Hematopoietic multipotent progenitor cell treated with erythropoietin and hydrocortisone succinate and interleukin-3 and kit ligand, for 8 days (in vitro differentiated cells): Measurements from ENCODE around the gene NEK11.
A peak's percentile ranks its signal among the peaks of the same experiment; 100 is the strongest.

Experiments
- DNase-seq: peaks from one replicate; pipeline ENCODE4 v3.0.0-alpha.2; 2015

NEK11 gene

GRCh38 chr3:131141770-131142169 lies 115.1 kb downstream of the NEK11 start:
- no peak for DNase-seq

DNA sequence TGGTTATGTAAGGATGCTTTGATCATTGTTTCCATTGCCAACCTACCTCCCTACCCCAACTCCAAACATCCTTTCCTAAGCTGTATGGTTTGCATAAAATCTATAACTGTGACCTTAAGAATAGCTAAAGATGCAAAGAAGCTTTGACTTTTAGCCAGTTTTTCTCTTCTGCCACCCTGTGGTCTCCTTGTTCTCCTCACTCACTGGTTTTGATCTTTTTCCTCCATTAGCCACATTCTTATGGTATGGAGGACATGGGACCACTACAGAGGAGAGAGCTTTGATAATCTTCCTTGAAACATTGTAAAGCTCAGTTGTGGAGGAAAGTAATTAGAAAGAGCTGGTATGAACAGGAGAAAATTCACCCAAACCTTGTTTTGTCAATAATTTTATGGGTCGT lies 115.9 kb downstream of the NEK11 start:
- DNase-seq: peak; percentile 2

- no peak for DNase-seq
These were observed 117.1 kb downstream of the NEK11 start for GRCh38 chr3:131143802-131144201.

- DNase-seq: no peak
These were observed 120.9 kb downstream of the NEK11 start for GRCh38 chr3:131147534-131147933.

GRCh38 chr3:131158434-131158833 lies 131.8 kb downstream of the NEK11 start:
- no peak for DNase-seq

GRCh38 chr3:131162516-131162915 lies 135.8 kb downstream of the NEK11 start:
- DNase-seq: no peak

- no peak for DNase-seq
These were observed 141.2 kb downstream of the NEK11 start for GRCh38 chr3:131167867-131168266.

GRCh38 chr3:131169331-131169730 lies 142.7 kb downstream of the NEK11 start:
- DNase-seq: no peak

GRCh38 chr3:131172502-131173200 lies 146.0 kb downstream of the NEK11 start:
- DNase-seq: no peak

DNA sequence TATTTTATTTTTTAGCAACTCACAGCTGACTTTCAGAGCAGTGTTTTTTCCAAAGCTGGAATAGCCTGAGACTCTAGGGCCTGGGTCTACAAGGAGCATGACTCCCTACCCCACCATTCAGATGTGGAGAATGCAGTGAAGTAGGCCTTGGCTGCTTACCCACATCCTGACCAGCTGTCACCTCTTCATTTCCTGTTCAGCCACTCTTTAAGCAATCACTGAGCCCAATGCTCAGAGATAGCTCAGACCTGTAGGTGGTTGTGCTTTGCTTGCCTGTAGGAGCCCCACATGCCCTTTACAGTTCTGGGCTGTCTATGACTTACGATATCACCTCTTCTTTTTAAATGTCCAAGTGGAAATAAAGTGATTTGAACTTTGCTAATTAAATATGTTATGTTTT lies 148.1 kb downstream of the NEK11 start:
- no peak for DNase-seq

DNA sequence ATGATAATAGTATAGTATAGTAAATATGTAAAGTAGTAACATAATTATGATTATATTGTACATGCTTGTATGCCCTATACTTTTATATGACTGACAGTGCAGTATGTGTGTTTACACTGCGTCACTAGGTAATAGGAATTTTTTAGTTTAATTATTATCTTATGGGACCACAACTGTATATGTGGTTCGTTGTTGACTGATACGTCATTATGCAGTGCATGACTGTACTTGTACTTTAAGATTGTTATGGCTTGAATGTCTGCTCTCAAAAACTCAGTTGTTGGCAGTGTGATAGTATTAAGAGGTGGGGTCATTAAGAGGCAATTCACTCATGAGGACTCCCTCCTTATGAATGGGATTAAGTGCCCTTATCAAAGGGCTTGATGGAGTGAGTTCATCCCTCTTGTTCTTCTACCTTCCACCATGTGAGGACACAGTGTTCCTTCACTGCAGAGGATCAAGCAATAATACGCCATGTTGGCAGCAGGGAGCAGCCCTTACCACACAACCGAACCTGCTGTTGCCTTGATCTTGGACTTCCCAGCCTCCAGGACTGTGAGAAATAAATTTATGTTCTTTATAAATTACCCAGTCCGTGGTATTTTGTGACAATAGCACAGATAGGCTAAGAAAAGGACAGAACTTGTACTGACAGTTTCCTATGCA lies 152.2 kb downstream of the NEK11 start:
- no peak for DNase-seq

GRCh38 chr3:131192701-131193100 lies 166.0 kb downstream of the NEK11 start:
- DNase-seq: no peak

- DNase-seq: no peak
These were observed 167.1 kb downstream of the NEK11 start for GRCh38 chr3:131193641-131194238.

GRCh38 chr3:131194816-131195215 lies 168.1 kb downstream of the NEK11 start:
- DNase-seq: no peak

DNA sequence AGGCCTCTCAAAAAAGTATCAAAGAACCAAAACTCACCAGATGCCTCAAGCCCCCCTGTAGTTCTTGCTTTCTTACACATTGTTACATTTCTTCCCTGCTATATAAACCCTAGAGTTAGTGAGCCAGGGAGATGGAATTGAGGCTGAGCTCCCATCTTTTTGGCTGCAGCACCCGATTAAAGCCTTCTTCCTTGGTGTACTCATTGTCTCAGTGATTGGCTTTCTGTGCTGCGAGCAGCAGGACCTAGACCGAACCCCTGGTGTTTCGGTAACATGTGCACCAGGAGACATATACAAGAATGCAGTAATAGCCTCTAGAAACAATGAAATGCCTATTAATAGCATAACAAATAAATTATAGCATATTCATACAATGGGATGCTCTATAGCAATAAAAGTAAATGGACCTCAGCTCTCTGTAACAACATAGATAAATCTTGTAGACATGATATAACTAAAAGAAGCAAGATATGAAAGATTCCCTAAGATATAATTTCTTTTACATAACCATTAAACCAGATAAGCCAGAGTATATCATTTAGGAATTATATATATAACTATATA lies 174.0 kb downstream of the NEK11 start:
- no peak for DNase-seq

DNA sequence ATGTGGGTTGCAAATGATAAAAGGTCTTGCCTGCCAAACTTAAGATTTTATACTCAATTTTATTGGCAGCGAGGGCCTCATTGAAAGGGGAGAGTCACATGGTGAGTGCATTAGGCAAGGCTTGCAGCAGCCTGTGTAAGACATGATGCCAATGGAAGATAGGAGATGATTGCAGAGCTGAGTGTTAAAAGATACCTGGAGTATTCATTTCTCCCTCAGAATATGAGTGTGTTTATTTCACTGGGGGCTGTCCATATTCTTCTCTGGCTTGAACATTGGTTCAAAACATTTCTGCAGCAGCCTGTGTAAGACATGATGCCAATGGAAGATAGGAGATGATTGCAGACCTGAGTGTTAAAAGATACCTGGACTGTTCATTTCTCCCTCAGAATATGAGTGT lies 189.7 kb downstream of the NEK11 start:
- DNase-seq: no peak

- DNase-seq: no peak
These were observed 190.1 kb downstream of the NEK11 start for GRCh38 chr3:131216801-131217200.

GRCh38 chr3:131217296-131217741 lies 190.6 kb downstream of the NEK11 start:
- DNase-seq: no peak

- no peak for DNase-seq
These were observed 191.5 kb downstream of the NEK11 start for GRCh38 chr3:131218196-131218595.

DNA sequence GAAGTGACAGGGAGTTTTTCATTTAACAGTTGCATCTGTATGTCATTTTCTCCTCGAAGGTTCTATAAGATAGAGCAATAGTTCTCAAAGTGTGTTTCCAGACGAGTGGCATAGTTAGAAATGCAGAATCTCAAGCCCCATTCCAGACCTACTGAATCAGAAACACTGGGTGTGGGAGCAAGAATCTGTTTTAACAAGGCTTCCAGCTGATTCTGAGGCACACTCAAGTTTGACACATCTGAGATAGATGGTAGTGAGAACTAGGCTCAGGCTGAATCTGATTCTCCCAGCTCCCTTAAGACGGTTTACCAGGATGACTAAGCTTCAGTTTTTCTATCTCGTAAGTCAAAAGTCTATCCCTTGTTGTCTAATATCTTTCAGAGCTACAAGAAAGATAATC lies 195.1 kb downstream of the NEK11 start:
- DNase-seq: no peak

DNA sequence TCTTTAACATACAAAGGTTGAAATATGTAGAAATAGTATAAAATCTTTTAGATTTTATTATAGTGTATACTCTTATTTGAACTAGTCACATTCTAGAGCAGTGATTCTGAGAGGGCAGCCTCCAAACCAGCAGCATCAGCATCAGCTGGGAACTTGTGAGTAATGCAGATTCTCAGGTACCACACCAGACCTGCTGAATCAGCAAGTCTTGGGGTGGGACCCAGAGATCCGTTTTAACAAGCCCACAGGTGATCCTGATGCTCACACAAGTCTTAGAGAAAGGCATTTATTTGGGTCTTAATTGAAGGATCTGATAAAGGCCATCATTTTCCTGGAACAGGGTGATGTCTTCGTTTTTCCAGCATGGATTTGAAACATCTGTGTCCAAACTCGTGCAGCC lies 195.9 kb downstream of the NEK11 start:
- DNase-seq: no peak

DNA sequence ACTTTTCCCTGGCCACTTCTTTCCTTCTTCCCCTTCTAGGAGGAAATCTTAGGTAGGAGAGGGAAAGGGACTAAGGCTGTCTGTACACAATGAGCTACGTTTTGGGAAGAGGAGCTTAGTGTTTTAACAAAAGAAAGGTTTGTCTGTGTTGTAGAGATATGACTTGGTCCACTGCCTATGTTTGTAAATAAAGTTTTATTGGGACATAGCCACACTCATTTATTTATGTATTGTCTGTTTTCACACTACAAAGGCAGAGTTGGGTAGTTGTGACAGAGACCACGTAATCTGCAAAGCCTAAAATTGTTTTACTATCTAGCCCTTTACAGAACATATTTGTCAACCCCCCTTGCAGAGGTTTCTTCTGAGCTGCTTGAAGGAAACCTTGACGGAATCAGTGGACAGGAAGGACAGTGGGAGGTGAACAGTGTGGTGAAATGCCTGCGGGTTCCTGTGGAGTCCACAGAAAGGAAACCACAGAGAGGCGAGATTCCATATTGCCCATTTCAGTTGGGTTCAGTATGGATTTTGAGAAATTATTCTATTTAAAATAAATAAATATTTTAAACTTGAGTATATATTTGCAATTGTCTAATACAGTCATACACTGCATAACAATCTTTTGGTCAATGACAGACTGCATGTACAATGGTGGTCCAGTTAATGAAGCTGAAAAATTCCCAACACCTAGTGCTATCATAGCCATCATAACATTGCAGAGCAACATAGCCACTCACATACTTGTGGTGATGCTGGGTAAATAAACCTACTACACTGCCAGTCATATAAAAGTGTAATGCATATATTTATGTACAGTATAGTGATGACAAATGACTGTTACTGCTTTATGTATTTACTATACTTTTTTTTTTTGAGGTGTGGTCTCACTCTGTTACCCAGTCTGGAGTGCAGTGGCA lies 197.0 kb downstream of the NEK11 start:
- DNase-seq: no peak
